Body of pancreas (tissue), 4 donors: ENCODE measurements around the gene CDKN1C. TPM values are rescaled to one million over a fixed set of nuclear protein-coding genes. Genes with fewer than 3 reads are reported as not detected.

ENCODE experiments used
- ATAC-seq: fragments of 150-250 bp; one replicate; pipeline ENCODE4 v1.9.1; 2016
- DNase-seq, 4 donors: peaks; one replicate each; pipeline ENCODE4 v3.0.0-alpha.2; 2019
- H3K27ac ChIP-seq, 4 donors: fragments of 200-600 bp; sonication (generic); 1 replicate in 3 of 4; 2 replicates in 1 of 4; pipeline versions ENCODE4 v1.5.1 to v1.6.1; 2016 to 2019; ENCODE audit warnings: mild to moderate bottlenecking in 1 of 4, mixed read lengths in 1 of 4, moderate library complexity in 1 of 4
- H3K27me3 ChIP-seq, 2 donors: fragments of 200-600 bp; sonication (generic); one replicate each; pipeline ENCODE4 v1.6.0; 2016; ENCODE audit warnings: mild to moderate bottlenecking in 1 of 2
- H3K36me3 ChIP-seq, 2 donors: fragments of 200-600 bp; sonication (generic); replicated peaks in 1 of 2; 2 replicates each; pipeline ENCODE4 v1.5.1; 2016; ENCODE audit warnings: low read depth in 2 of 2; ENCODE audit not compliant: insufficient read depth in 1 of 2
- H3K4me1 ChIP-seq: fragments of 200-600 bp; sonication (generic); one replicate; pipeline ENCODE4 v1.6.0; 2016
- H3K4me3 ChIP-seq, 2 donors: fragments of 200-600 bp; sonication (generic); 1 replicate in 1 of 2; 2 replicates in 1 of 2; pipeline ENCODE4 v1.5.1; 2016 to 2019
- H3K9me3 ChIP-seq, 3 donors: fragments of 200-600 bp; sonication (generic); 1 replicate in 2 of 3; 2 replicates in 1 of 3; pipeline ENCODE4 v1.5.1; 2016
- POLR2A ChIP-seq, 3 donors: fragments of 450-650 bp; IDR thresholded peaks; one replicate each; pipeline ENCODE4 v1.6.1; 2016; ENCODE audit warnings: antibody characterized with exemption in 3 of 3, mild to moderate bottlenecking in 2 of 3
- WGBS, 2 donors: methylation state at CpG; one replicate each; pipeline ENCODE4 v1.1.5; 2017; 5-methylcytosine and 5-hydroxymethylcytosine counted together
- intact Hi-C: fragments of 100-400 bp; cut with DNase I; formaldehyde crosslinking; loops from one replicate; pipeline ENCODE4 v1.15.1; 2023
- total RNA-seq, 2 donors: library from RNA; depleted of rRNA; stranded (reverse); fragments of >200 nt; gene quantifications; one replicate each; pipeline ENCODE4 v1.1.0, GENCODE V29; 2016
- TF ChIP-seq, protein P1 (sequence below), 7 experiments: fragments of 450-650 bp in 4 of 7; fragments of 200-600 bp in 3 of 7; sonication (generic) in 3 of 7; IDR thresholded peaks; one replicate each; pipeline ENCODE4 v1.5.1; 2016 to 2019; ENCODE audit warnings: antibody characterized with exemption in 7 of 7

Gene CDKN1C
- total RNA-seq, 2 donors from 2014 or later: 35.3 to 231 TPM

GRCh38 chr11:2865922-2866577 lies 19.5 kb downstream of the CDKN1C start:
- no peaks in the 10 kb centered on the region for H3K9me3 ChIP-seq
- intact Hi-C loops: no loop called here
- peaks cover 10% of the 10 kb centered on the region for H3K4me1 ChIP-seq
- H3K27me3 ChIP-seq: peaks cover 0 to 30% of the 10 kb centered on the region in 2 donors
- WGBS, 2 donors: 85 to 93% methylated on average over 10 to 11 of the region's 11 CpGs
- no peak overlapping the region for H3K27ac ChIP-seq
- no peak overlapping the region for H3K4me3 ChIP-seq
- no peak for DNase-seq
- no peak for ATAC-seq
- no peaks in the 10 kb centered on the region for H3K36me3 ChIP-seq
- no peak for TF ChIP-seq POLR2A (IDR thresholded peaks at IDR 0.05)
- TF ChIP-seq, protein P1, sequence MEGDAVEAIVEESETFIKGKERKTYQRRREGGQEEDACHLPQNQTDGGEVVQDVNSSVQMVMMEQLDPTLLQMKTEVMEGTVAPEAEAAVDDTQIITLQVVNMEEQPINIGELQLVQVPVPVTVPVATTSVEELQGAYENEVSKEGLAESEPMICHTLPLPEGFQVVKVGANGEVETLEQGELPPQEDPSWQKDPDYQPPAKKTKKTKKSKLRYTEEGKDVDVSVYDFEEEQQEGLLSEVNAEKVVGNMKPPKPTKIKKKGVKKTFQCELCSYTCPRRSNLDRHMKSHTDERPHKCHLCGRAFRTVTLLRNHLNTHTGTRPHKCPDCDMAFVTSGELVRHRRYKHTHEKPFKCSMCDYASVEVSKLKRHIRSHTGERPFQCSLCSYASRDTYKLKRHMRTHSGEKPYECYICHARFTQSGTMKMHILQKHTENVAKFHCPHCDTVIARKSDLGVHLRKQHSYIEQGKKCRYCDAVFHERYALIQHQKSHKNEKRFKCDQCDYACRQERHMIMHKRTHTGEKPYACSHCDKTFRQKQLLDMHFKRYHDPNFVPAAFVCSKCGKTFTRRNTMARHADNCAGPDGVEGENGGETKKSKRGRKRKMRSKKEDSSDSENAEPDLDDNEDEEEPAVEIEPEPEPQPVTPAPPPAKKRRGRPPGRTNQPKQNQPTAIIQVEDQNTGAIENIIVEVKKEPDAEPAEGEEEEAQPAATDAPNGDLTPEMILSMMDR (IDR thresholded peaks at IDR 0.05): no peak

GRCh38 chr11:2864901-2865300 lies 20.7 kb downstream of the CDKN1C start:
- intact Hi-C loops: no loop called here
- ATAC-seq (no peak), DNase-seq (no peak)
- Histone ChIP-seq H3K27me3 (peaks cover 0 to 21% of the 10 kb centered on the region in 2 donors), H3K9me3 (no peaks in the 10 kb centered on the region), H3K27ac (no peak overlapping the region), H3K36me3 (no peaks in the 10 kb centered on the region), H3K4me1 (peaks cover 10% of the 10 kb centered on the region), H3K4me3 (no peak overlapping the region)
- 86 to 90% methylated on average over 7 to 10 of the region's 10 CpGs for WGBS, 2 donors
- TF ChIP-seq POLR2A (IDR thresholded peaks at IDR 0.05): no peak
- TF ChIP-seq, protein P1 (IDR thresholded peaks at IDR 0.05): no peak

DNA sequence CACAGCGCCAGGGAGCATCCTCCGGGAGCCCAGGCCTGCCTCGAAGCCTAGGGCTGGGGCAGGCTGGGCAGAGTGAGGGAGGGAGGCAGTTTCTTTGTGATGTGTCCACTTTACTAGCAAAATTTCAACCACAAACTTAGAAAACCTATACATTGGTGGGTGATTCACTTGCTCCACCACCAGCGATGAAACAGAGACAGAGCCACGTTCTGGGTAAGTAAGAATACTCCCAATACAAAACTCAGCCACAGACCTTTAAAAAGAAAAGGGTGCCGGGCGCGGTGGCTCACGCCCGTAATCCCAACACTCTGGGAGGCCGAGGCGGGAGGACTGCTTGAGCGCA lies 22.3 kb downstream of the CDKN1C start:
- no peak for TF ChIP-seq POLR2A (IDR thresholded peaks at IDR 0.05)
- TF ChIP-seq, protein P1 (IDR thresholded peaks at IDR 0.05): no peak
- H3K27me3 ChIP-seq: peaks cover 0 to 7% of the 10 kb centered on the region in 2 donors
- 87 to 100% methylated on average over 10 to 13 of the region's 13 CpGs for WGBS, 2 donors
- H3K36me3 ChIP-seq: no peaks in the 10 kb centered on the region
- H3K27ac ChIP-seq: no peak overlapping the region
- intact Hi-C loops: no loop called here
- DNase-seq (no peak), ATAC-seq (no peak)
- no peaks in the 10 kb centered on the region for H3K9me3 ChIP-seq
- peaks cover 10% of the 10 kb centered on the region for H3K4me1 ChIP-seq
- no peak overlapping the region for H3K4me3 ChIP-seq

DNA sequence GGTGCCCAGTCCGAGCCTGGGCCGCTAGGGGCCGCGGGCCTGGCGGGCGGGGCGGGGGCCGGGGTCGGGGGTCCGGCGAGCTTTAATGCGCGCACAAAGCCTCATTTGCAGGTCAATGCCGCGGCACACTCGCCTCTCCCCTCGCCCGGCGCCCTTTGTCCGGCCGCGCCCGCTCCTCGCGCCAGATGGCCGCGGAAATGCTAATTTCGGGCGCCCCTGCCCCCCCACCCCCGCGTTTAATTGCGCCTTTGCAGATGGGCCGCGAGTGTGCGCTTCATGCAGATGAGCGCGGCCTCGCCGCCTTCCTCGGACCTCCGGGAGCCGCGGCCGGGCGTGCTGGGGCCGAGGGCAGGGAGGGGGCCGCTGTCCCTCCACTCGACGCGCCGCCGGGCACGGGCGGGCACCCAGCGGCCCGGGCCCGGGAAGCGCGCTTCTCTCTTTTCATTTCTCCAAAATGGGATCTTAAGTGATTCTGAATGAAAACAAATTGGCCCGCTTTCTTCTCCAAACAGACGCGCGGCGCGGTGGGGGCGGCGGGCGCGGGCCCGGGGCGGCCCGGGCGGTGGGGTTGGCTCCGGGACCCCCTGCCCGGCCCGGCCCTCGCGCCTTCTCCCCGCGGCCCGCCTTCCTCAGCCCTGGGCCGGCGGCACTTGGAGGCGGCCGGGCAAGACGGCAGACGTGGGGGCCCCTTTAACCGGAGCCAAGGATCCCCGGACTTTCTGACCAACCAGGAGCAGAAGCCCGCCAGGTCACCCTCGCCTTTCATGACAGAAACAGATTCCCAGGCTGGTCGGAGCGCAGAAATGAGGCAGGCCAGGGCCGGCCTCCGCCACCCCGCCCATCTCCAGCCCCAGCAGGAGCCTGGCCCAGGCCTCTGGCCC lies 22.9 kb downstream of the CDKN1C start:
- peaks cover 0 to 7% of the 10 kb centered on the region in 2 donors for H3K27me3 ChIP-seq

More for the DNA sequence above, 22.9 kb downstream of the CDKN1C start:
- intact Hi-C loops: no loop called here
- no peak for ATAC-seq
- H3K27ac ChIP-seq: no peak overlapping the region
- 3 to 10% methylated on average over 43 to 74 of the region's 96 CpGs for WGBS, 2 donors
- H3K36me3 ChIP-seq: no peaks in the 10 kb centered on the region
- H3K9me3 ChIP-seq: no peaks in the 10 kb centered on the region
- H3K4me1 ChIP-seq: peaks cover 10% of the 10 kb centered on the region
- DNase-seq: no peak
- H3K4me3 ChIP-seq: no peak overlapping the region
- no peak for TF ChIP-seq POLR2A (IDR thresholded peaks at IDR 0.05)
- TF ChIP-seq, protein P1 (IDR thresholded peaks at IDR 0.05): no peak
